ENCODE data around the gene HSPA1L.
"Not testable (repeated sequence)": the region's sequence is repeated elsewhere in the genome, so short reads cannot be mapped to it uniquely, and the experiment has no call there.

HSPA1L gene

GRCh38 chr6:31859923-31860322 is 44.8 kb upstream of the HSPA1L start:
- TF ChIP-seq CTCF (conservative IDR thresholded peaks at IDR 0.05) (no peak), ZFX (IDR thresholded peaks at IDR 0.05) (no peak)
- no peak overlapping the region for H3K27ac ChIP-seq

- TF ChIP-seq ZFX (IDR thresholded peaks at IDR 0.05) (no peak), CTCF (conservative IDR thresholded peaks at IDR 0.05) (no peak)
- no peak overlapping the region for H3K27ac ChIP-seq
Measured at GRCh38 chr6:31858707-31859106, 43.6 kb upstream of the HSPA1L start.

- H3K27ac ChIP-seq = not testable (repeated sequence)
Measured at GRCh38 chr6:31857774-31858173, 42.7 kb upstream of the HSPA1L start.

GRCh38 chr6:31851980-31852718 is 37.1 kb upstream of the HSPA1L start:
- not testable (repeated sequence) for H3K27ac ChIP-seq

GRCh38 chr6:31851485-31851832 is 36.4 kb upstream of the HSPA1L start:
- TF ChIP-seq ZFX (IDR thresholded peaks at IDR 0.05) = no peak
- no peak for TF ChIP-seq CTCF (conservative IDR thresholded peaks at IDR 0.05)
- H3K27ac ChIP-seq = no peak overlapping the region

GRCh38 chr6:31850765-31851484 is 35.8 kb upstream of the HSPA1L start:
- no peak overlapping the region for H3K27ac ChIP-seq
- TF ChIP-seq CTCF (conservative IDR thresholded peaks at IDR 0.05) (no peak), ZFX (IDR thresholded peaks at IDR 0.05) (no peak)

- no peak for TF ChIP-seq ZFX (IDR thresholded peaks at IDR 0.05)
- no peak for TF ChIP-seq CTCF (conservative IDR thresholded peaks at IDR 0.05)
- no peak overlapping the region for H3K27ac ChIP-seq
Measured at GRCh38 chr6:31847276-31847978, 32.3 kb upstream of the HSPA1L start.

- H3K27ac ChIP-seq = no peak overlapping the region
- TF ChIP-seq CTCF (conservative IDR thresholded peaks at IDR 0.05) = no peak
- no peak for TF ChIP-seq ZFX (IDR thresholded peaks at IDR 0.05)
Measured at GRCh38 chr6:31844507-31844906, 29.4 kb upstream of the HSPA1L start.
